Stimulated activated CD4-positive, alpha-beta T cell treated with anti-CD3 and anti-CD28 coated beads, Interleukin-1b, Interleukin-23, amount 100 ng/mL, for 24 hours (primary cell): ENCODE results near the gene PPP2R2B.

ENCODE experiments used
- DNase-seq, 4 experiments: peaks; one replicate each; pipeline ENCODE4 v3.0.0-alpha.2; 2020; ENCODE audit warnings: low read depth in 4 of 4, low spot score in 1 of 4

Gene PPP2R2B

GRCh38 chr5:146828385-146828784 is 50.2 kb downstream of the PPP2R2B start:
- DNase-seq = no peak

GRCh38 chr5:146827901-146828300 is 50.7 kb downstream of the PPP2R2B start:
- DNase-seq = no peak

GRCh38 chr5:146825033-146825432 is 53.5 kb downstream of the PPP2R2B start:
- no peak for DNase-seq

GRCh38 chr5:146821732-146822131 is 56.8 kb downstream of the PPP2R2B start:
- no peak for DNase-seq

- no peak for DNase-seq
Measured at GRCh38 chr5:146820987-146821386, 57.6 kb downstream of the PPP2R2B start.

- DNase-seq = no peak
Measured at GRCh38 chr5:146818822-146819221, 59.7 kb downstream of the PPP2R2B start.

- no peak for DNase-seq
Measured at GRCh38 chr5:146817973-146818372, 60.6 kb downstream of the PPP2R2B start.

- no peak for DNase-seq
Measured at GRCh38 chr5:146816775-146817387, 61.7 kb downstream of the PPP2R2B start.

- DNase-seq = no peak
Measured at GRCh38 chr5:146815411-146815810, 63.1 kb downstream of the PPP2R2B start.

GRCh38 chr5:146813346-146814157 is 65.0 kb downstream of the PPP2R2B start:
- no peak for DNase-seq

GRCh38 chr5:146805081-146805480 is 73.5 kb downstream of the PPP2R2B start:
- no peak for DNase-seq

GRCh38 chr5:146802945-146803522 is 75.5 kb downstream of the PPP2R2B start:
- DNase-seq = no peak

GRCh38 chr5:146799671-146800070 is 78.9 kb downstream of the PPP2R2B start:
- DNase-seq = no peak

- DNase-seq = no peak
Measured at GRCh38 chr5:146799231-146799630, 79.3 kb downstream of the PPP2R2B start.

- DNase-seq = no peak
Measured at GRCh38 chr5:146797658-146798057, 80.9 kb downstream of the PPP2R2B start.

- no peak for DNase-seq
Measured at GRCh38 chr5:146796911-146797310, 81.6 kb downstream of the PPP2R2B start.

GRCh38 chr5:146796144-146796543 is 82.4 kb downstream of the PPP2R2B start:
- DNase-seq = no peak

- DNase-seq = no peak
Measured at GRCh38 chr5:146794326-146795029, 84.1 kb downstream of the PPP2R2B start.

GRCh38 chr5:146793709-146794108 is 84.8 kb downstream of the PPP2R2B start:
- DNase-seq = no peak

GRCh38 chr5:146791471-146791870 is 87.1 kb downstream of the PPP2R2B start:
- DNase-seq = no peak

GRCh38 chr5:146789712-146790653 is 88.6 kb downstream of the PPP2R2B start:
- DNase-seq = no peak
